HepG2 (cell line): ENCODE measurements around the gene TMEM267. TPM values are rescaled to one million over a fixed set of nuclear protein-coding genes. Genes with fewer than 3 reads are reported as not detected.

ENCODE experiments used
- ASH2L ChIP-seq: fragments of 300-600, 200-600 bp; sonication (generic); IDR thresholded peaks from 2 replicates; pipeline ENCODE4 v1.7.0; 2017; ENCODE audit warnings: low read depth, mild to moderate bottlenecking, moderate library complexity, mixed read lengths, low read length; ENCODE audit not compliant: insufficient read length
- BCL6 ChIP-seq: IDR thresholded peaks from 2 replicates; pipeline ENCODE4 v1.6.1; 2016; ENCODE audit warnings: missing genetic modification reagents, missing compliant biosample characterization
- CEBPG ChIP-seq: IDR thresholded peaks from 2 replicates; pipeline ENCODE4 v1.6.1; 2016
- FOSL2 ChIP-seq: sonication (generic); formaldehyde crosslinking; IDR thresholded peaks from 2 replicates; pipeline ENCODE4 v1.4.0; 2020; ENCODE audit warnings: missing genetic modification reagents
- HMG20A ChIP-seq: IDR thresholded peaks from 2 replicates; pipeline ENCODE4 v1.6.1; 2016; ENCODE audit warnings: borderline replicate concordance
- MEF2D ChIP-seq: sonication (generic); formaldehyde crosslinking; IDR thresholded peaks from 2 replicates; pipeline ENCODE4 v1.5.1; 2020; ENCODE audit warnings: mild to moderate bottlenecking, missing genetic modification reagents
- RELA ChIP-seq: sonication (generic); formaldehyde crosslinking; IDR thresholded peaks from 2 replicates; pipeline ENCODE4 v1.4.0; 2020; ENCODE audit warnings: missing genetic modification reagents
- SAP130 ChIP-seq: IDR thresholded peaks from 2 replicates; pipeline ENCODE4 v1.6.1; 2016; ENCODE audit warnings: low read depth
- TBX2 ChIP-seq: sonication (generic); formaldehyde crosslinking; IDR thresholded peaks from 2 replicates; pipeline ENCODE4 v1.5.0; 2020; ENCODE audit warnings: missing genetic modification reagents, mild to moderate bottlenecking, borderline replicate concordance
- TOE1 ChIP-seq: sonication (generic); formaldehyde crosslinking; IDR thresholded peaks from 2 replicates; pipeline ENCODE4 v1.4.0; 2020; ENCODE audit warnings: mild to moderate bottlenecking, missing genetic modification reagents
- ZBTB20 ChIP-seq: sonication (generic); formaldehyde crosslinking; IDR thresholded peaks from 2 replicates; pipeline ENCODE4 v1.8.1; 2023; ENCODE audit warnings: missing genetic modification reagents, low read depth, mild to moderate bottlenecking, borderline replicate concordance
- ZNF780A ChIP-seq: sonication (generic); formaldehyde crosslinking; IDR thresholded peaks from 2 replicates; pipeline ENCODE4 v1.8.0; 2022; ENCODE audit warnings: mild to moderate bottlenecking, missing genetic modification reagents, moderate library complexity
- polyA plus RNA-seq, 8 experiments: library from polyadenylated mRNA; depleted of rRNA in 3 of 8; stranded (reverse) in 7 of 8; unstranded in 1 of 8; fragments of >200 nt; fragmentation: Illumina TruSeq in 4 of 8; extraction: Trizol in 4 of 8; gene quantifications; 2 replicates each; pipeline versions ENCODE4 v1.2.1 to v1.2.3, GENCODE V29; 2011 to 2016; ENCODE audit warnings: low read depth in 4 of 8, missing spikeins in 1 of 8, mixed read lengths in 1 of 8; ENCODE audit not compliant: insufficient read depth in 1 of 8
- total RNA-seq, 5 experiments: library from RNA; depleted of rRNA; stranded (reverse); fragments of >200 nt; fragmentation: Illumina TruSeq; extraction: Trizol; gene quantifications; 2 replicates each; pipeline ENCODE4 v1.2.3, GENCODE V29; 2016; ENCODE audit warnings: low read depth in 1 of 5
- TF ChIP-seq, protein P1 (sequence below): sonication (generic); formaldehyde crosslinking; IDR thresholded peaks from 2 replicates; pipeline ENCODE4 v1.4.0; 2020; ENCODE audit warnings: missing genetic modification reagents
- TF ChIP-seq, protein P2 (sequence below): sonication (generic); formaldehyde crosslinking; conservative IDR thresholded peaks from 2 replicates; pipeline ENCODE4 v1.4.0; 2020; ENCODE audit warnings: mild to moderate bottlenecking, missing genetic modification reagents, moderate library complexity

The TMEM267 gene
- total and polyA plus RNA-seq, 2 of the 13 experiments (the other 11 are each of a cell fraction or from before 2014, with no cell fraction given): 8.9 to 12.6 TPM

GRCh38 chr5:43422143-43422542 lies 61.5 kb downstream of the TMEM267 start (continued):
- 0 out of 2 replicates have a peak, but pooled peaks have one; percentile 57 for TF ChIP-seq TOE1 (CRISPR knock-in tag)
- TF ChIP-seq, protein P1, sequence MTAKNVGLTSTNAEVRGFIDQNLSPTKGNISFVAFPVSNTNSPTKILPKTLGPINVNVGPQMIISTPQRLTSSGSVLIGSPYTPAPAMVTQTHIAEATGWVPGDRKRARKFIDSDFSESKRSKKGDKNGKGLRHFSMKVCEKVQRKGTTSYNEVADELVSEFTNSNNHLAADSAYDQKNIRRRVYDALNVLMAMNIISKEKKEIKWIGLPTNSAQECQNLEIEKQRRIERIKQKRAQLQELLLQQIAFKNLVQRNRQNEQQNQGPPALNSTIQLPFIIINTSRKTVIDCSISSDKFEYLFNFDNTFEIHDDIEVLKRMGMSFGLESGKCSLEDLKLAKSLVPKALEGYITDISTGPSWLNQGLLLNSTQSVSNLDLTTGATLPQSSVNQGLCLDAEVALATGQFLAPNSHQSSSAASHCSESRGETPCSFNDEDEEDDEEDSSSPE (CRISPR knock-in tag): no peak
- peak; percentile 54 for TF ChIP-seq ASH2L
- TF ChIP-seq ZBTB20 (CRISPR knock-in tag): no peak
- 0 out of 2 replicates have a peak, but pooled peaks have one; percentile 5 for TF ChIP-seq CEBPG (CRISPR knock-in tag)
- TF ChIP-seq TBX2 (CRISPR knock-in tag): peak; percentile 79; the same call in 1 of the 2 replicates
- peak; percentile 58 for TF ChIP-seq SAP130 (CRISPR knock-in tag)
- peak; percentile 11; the same call in 1 of the 2 replicates for TF ChIP-seq FOSL2 (CRISPR knock-in tag)
- TF ChIP-seq, protein P2, sequence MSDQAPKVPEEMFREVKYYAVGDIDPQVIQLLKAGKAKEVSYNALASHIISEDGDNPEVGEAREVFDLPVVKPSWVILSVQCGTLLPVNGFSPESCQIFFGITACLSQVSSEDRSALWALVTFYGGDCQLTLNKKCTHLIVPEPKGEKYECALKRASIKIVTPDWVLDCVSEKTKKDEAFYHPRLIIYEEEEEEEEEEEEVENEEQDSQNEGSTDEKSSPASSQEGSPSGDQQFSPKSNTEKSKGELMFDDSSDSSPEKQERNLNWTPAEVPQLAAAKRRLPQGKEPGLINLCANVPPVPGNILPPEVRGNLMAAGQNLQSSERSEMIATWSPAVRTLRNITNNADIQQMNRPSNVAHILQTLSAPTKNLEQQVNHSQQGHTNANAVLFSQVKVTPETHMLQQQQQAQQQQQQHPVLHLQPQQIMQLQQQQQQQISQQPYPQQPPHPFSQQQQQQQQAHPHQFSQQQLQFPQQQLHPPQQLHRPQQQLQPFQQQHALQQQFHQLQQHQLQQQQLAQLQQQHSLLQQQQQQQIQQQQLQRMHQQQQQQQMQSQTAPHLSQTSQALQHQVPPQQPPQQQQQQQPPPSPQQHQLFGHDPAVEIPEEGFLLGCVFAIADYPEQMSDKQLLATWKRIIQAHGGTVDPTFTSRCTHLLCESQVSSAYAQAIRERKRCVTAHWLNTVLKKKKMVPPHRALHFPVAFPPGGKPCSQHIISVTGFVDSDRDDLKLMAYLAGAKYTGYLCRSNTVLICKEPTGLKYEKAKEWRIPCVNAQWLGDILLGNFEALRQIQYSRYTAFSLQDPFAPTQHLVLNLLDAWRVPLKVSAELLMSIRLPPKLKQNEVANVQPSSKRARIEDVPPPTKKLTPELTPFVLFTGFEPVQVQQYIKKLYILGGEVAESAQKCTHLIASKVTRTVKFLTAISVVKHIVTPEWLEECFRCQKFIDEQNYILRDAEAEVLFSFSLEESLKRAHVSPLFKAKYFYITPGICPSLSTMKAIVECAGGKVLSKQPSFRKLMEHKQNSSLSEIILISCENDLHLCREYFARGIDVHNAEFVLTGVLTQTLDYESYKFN: peak; percentile 79
- TF ChIP-seq BCL6 (CRISPR knock-in tag): peak; percentile 46; the same call in 1 of the 2 replicates
- TF ChIP-seq HMG20A (CRISPR knock-in tag): peak; percentile 37; the same call in 1 of the 2 replicates
- no peak for TF ChIP-seq MEF2D
- peak; percentile 43; the same call in 1 of the 2 replicates for TF ChIP-seq RELA
- TF ChIP-seq ZNF780A (CRISPR knock-in tag): no peak
